HG02642 (cell line): ENCODE measurements around the gene TUBGCP4.

Source experiments
- ATAC-seq: cut with Tn5 transposase; IDR thresholded peaks from one replicate; pipeline ENCODE4 v1.9.1; 2021; ENCODE audit warnings: mild to moderate bottlenecking; ENCODE audit not compliant: unreplicated experiment, poor library complexity

The TUBGCP4 gene, protein sequence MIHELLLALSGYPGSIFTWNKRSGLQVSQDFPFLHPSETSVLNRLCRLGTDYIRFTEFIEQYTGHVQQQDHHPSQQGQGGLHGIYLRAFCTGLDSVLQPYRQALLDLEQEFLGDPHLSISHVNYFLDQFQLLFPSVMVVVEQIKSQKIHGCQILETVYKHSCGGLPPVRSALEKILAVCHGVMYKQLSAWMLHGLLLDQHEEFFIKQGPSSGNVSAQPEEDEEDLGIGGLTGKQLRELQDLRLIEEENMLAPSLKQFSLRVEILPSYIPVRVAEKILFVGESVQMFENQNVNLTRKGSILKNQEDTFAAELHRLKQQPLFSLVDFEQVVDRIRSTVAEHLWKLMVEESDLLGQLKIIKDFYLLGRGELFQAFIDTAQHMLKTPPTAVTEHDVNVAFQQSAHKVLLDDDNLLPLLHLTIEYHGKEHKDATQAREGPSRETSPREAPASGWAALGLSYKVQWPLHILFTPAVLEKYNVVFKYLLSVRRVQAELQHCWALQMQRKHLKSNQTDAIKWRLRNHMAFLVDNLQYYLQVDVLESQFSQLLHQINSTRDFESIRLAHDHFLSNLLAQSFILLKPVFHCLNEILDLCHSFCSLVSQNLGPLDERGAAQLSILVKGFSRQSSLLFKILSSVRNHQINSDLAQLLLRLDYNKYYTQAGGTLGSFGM

DNA sequence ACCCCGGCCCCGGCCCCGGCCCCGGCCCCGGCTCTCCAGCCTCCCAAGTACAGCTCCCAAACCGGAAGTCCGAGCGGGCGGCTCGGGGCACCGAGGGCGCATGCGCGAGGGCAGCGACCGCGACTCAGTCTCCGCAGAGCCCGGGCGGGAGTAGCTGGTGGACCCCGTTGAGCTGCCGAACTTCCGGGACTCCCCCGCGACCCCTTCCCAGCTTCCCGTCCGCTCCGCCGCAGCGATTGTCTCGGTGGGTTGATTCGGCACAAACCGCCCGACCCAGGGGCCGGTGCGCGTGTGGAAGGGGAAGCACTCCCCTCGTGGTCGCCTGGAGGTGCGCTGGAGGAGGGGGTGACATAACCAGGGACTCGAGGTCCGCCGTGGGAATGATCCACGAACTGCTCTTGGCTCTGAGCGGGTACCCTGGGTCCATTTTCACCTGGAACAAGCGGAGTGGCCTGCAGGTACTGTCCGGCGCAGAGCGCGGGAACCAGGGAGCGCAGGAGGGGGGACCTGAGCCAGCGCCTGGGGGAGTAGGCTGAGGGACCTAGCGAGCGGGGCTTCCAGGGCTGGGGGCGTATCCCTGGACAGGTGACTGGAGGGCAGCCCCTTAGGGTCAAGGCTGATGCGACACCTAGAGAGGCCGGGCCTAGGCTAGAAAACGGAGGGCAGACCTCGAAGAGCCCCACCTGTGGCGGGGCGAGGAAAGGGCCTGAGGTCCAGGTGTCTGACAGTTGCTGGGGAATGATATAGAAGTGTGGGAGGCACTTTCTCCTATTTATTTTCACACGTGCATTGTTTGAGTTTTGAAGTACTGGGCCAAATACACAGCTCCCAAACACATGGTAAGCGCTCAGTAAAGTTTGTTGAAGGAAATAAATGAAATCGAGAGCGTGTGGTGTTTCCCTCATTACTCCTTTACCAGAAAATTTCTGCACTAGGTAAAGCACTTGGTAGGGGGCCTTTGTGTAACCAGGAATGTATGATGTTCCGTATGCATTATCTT, at the start of gene TUBGCP4, which contains the start of gene ZSCAN29:
Gene TUBGCP4, plus strand, starts transcription at position 127 of the 1,000 bp plus-strand sequence. Its CDS starts 254 bp downstream, at position 381.
Gene ZSCAN29, minus strand, starts transcription at position 69 of the 1,000 bp plus-strand sequence. CDS start 1,130 bp downstream, outside the sequence.
- peak; percentile 86 for ATAC-seq

DNA sequence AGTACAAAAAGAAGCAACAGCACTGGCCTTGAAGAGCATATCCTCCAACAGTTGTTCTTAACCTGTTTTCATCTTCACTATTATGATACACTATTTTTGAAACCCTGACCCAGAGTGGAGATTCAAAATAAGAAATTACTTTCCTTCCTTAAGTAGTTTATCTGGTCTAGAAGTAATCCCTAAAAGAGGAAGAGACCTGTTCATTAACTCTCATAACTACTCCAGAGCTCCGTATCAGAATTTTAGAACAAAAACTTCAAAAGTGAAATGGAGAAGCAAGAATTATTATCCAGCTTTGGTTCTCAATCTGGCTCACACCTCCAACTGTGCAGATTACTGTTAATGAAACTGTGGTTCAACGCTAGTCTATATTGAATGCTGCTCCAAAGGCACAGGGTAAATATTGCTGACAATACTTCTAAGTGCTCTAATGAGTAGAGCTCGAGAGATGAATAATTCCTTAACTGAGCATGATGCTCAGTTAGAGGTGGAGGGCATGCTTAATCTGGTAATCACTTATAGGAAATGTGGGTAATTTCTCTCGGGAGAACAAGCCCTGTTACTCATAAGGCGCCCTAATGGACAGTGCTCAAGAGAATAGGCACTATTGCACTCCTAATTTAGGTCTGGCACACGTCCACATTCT, 45.7 kb upstream of the TUBGCP4 start:
- no peak for ATAC-seq

DNA sequence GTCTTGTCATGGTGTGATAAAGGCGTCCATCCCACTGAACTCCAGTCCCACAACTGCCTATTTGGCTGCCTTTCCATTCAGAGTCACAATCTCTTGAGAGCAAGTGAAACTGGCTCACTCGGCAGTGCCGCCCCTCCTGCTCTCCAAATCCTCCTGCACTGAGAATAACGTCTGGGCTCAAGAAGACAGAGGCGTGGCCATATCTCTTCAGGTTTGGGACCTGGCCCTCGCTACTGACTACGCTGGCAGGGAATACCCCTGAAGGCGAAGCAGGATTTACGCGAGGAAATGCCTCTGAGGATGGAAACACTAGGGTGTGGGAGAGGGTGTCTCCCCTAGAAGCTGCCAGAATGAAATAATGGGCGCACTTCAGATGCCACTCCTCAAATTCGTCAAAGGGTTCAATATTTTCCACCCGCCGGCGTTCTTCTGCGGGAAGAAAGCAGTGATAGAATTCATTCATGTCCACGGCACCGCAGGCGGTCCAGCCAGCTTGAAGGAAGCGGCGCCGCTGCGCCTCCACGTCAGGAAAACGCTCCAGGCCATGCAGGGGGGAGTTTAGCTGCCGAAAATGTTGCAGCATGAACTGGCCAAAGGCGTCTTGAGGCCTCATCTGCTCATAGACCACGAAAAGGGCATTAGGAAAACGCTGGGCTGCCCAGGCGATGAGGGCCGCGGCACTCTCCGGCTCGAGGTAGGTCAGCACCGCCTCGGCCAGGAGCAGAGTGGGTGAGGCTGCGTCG, 41.5 kb upstream of the TUBGCP4 start:
- no peak for ATAC-seq

DNA sequence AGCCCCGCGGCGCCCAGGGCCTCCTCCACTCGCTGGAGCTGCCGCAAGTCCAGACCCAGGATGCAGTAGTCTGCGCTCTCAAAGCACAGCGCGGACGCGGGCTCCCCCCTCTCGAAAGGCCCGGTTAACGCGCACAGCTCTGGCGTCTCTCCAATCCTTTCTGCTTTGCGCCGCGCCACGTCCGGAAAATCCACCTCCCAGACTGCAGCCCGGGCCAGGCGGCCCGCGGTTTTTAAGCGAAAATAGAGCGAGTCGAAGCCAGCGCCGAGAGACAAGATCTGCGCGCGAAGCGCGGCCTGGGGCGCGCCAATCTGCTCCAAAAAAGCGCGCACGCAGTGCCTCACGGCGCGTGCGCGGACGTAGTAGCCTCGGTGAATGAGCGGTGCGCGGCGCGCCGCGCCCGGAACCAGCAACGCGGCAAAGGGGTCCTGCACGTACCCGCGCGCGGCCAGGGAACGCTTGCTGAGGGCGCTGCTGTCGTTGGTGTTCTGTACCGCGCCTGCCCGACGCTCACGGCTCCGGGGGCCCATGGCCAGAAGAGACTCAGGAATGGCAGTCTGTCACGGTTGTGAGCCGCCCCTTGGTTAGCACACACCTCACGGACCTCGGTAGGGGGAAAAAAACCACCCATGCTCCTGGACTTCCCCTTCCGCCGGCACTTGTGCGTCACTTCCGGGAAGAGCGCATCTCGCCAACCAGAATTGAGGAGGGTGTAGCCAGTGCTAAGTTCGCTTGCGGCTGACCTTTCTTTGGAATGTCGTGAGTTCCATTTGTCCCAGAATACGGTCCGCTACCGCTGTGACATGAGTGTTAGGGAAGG, 40.7 kb upstream of the TUBGCP4 start, which contains the start of gene LCMT2:
Gene LCMT2, minus strand, starts transcription at position 614 of the 820 bp plus-strand sequence. Its CDS starts 84 bp downstream, at position 530.
- ATAC-seq, result peak; percentile 91

DNA sequence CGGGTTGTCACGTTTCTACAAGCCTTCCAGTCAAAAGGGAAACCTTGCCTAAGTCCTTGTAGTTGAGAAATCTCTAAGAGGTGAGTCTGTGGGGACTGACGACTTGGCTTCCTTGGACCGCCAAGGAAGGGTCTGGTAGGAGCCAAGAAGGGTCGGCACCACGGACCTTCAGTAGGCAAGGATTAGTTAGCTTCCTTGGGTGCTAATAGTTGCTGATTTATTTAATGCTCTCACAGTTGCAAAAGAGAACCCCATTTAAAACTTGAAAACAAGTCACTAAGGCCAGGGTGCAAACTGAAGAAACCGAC, 40.2 kb upstream of the TUBGCP4 start:
- peak; percentile 23 for ATAC-seq

DNA sequence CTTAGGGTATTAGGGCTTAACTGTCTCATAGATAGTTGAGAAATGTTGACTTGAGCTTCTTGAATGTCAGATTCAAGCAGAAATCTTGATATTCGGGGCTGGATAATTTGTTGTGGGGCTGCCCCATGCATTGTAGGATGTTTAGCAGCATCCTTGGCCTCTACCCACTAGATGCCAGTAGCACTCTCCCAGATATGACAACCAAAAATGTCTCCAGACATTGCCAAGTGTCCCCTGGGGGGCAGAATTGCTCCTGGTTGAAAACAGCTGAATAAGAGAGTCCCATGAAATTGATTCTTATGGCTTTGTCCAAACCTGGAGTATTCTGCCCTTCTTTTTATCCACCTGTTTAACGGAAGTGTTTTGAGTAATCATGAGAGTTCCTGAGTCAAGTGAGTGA, 24.6 kb upstream of the TUBGCP4 start:
- no peak for ATAC-seq

DNA sequence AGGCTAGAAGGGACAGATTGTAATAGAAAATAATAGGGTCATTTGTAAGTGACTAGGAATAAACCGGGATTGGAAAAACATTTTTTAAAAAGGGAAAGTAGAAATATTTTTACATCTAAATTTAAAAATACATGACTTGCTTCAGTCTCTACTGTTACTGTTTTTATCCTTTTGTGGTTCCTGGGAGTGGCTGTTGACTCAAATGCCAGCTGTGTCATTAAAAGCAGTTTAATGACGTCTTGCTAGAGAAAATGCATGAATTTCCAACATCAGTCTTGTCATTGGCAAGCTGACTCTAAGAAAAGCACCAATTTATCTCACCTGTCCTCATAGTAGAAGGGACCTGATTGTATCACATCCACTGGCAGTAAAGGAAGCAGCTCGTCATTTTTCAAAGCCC, 23.8 kb upstream of the TUBGCP4 start:
- no peak for ATAC-seq

DNA sequence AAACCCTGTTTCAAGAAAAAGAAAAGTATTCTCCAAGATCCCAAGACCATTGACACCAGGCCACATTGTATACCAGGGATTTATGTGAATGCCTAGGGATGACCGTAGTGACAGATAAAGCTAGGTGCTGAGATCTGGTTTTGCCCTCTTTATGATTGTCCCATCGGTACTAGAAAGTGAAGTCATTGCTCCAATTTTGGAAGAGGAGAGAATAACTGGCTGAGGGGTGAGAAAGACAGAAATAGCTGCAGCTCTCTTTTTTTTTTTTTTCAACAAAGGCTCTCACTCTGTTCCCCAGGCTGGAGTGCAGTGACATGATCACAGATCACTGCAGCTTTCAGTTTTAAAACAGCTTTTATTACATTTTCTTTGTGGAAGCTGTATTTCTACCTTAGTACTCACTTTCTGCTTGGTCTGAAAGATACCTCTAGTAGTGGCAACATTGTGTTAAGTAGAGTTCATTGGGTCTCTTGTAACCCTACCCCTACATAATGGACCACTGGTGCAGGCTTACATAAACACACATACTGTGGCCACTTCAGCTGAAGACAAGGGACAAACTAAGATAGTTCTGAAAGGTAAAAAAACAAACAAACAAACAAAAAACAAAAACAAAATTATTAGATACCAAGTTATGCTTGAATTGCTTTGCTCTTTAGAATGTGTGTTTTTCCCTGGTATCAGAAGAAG, 18.1 kb upstream of the TUBGCP4 start:
- ATAC-seq, result no peak

DNA sequence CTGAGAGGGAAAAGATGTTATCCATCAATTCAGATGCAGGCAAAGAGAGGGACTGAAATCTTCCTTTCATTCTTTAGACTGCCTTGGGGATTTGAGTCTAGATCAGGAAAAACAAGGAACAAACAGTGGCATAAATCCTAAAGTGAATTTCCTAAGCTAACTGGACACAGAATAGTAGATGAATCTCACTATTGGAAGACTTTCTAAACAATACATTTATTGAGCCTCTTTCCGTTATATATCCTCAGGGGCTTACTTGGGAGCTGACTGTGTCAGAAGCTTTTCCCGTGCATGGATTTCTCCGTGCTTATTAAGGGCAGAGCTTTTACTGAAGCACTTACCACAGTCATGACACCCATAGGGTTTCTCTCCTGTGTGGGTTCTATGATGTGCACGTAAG, 10.1 kb upstream of the TUBGCP4 start:
- ATAC-seq, result no peak

DNA sequence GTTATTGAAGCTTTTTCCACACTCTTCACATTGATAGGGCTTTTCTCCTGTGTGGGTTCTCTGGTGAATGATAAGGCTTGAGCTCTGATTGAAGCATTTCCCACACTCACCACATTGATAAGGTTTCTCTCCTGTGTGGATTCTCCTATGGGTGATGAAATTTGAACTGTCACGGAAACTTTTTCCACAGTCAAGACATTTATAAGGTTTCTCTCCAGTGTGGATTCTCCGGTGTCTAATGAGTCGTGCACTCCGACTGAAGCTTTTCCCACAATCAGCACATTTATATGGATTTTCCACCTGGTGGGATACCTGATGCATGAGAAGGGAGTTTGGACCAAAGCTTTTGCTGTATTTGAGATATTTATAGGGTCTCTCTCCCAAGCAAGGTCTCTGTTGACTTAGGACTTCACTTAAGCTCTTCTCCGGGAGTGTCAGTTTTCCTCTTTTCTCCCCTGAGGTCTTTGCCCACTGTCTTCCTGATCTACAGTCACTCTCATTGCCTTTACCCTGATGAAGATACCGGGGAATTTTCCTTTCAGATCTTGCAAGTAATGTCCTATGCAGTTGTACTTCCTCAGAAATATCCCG, 9.5 kb upstream of the TUBGCP4 start:
- ATAC-seq, result no peak

DNA sequence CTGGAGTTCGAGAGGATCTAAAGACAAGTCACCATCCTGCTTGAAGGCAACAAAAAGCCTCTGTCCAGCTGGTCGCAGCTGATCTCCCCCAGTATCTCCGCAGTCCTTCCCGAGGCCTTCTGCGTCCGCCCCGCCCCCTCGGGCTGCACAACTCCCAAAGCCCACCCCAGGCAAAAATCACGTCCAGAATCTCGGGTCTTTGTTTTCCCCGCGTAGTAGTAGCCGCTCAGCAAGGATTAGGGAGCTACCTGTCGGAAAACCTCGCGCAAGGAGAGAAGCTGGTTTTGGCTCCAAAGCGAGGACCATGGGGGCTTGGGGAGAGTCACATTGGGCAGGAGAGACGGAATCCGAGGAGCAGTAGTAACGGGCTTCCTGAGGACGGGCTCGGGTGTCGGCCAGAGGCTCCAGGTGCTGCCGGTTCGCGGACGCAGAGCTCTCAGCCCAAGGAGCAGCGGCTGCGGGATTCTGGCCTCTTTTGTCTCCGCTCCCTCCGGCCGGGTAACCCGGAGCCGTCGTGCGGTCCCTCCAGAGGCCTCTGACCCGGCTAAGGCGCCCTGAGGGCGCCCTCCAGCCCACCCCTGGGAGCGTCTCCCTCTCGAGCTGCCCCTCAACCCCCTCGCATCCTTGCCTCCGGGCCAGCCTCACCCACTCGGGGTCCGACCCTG, 459 bp upstream of the TUBGCP4 start:
- ATAC-seq, result no peak

DNA sequence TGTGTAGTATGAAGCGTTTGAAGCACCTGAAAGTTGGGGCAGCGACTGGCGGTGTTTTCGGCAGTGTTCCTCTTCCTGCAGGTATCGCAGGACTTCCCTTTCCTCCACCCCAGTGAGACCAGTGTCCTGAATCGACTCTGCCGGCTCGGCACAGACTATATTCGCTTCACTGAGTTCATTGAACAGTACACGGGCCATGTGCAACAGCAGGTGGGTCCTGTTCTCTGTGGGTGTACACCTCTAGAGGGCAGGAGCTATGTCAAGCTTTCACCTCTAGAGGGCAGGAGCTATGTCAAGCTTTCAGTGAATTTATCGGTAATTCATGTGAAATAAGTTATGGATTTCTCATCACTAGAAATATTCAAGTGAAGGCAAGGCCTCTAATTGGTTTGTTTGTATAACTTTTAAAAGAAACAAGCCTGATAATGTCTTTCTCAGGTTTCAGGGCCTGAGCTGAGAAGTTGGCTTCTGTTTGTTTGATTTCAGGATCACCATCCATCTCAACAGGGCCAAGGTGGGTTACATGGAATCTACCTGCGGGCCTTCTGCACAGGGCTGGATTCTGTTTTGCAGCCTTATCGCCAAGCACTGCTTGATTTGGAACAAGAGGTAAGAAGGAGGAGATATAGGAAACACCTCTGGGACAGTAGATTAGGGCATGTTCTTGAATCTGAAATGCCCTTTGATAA, 5.3 kb downstream of the TUBGCP4 start:
- ATAC-seq, result no peak

DNA sequence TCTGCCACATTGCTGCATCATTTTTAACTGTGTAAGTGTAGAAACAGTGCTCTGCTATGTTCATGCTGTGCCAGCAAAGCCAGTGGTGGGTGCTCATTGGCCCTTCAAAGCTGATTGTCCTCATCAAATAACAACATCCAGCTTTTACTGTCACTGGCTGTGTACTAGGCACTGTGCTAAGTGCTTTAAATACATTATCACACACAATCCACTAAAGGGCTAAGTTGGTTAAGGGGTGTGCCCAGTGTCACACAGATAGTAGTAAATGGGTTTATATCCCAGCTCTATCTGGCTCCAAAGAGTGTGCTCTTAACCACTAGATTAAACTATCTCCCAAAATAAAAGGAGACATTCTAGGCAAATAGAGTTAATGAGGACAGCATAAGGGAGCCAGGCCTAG, 7.7 kb downstream of the TUBGCP4 start:
- ATAC-seq, result no peak

DNA sequence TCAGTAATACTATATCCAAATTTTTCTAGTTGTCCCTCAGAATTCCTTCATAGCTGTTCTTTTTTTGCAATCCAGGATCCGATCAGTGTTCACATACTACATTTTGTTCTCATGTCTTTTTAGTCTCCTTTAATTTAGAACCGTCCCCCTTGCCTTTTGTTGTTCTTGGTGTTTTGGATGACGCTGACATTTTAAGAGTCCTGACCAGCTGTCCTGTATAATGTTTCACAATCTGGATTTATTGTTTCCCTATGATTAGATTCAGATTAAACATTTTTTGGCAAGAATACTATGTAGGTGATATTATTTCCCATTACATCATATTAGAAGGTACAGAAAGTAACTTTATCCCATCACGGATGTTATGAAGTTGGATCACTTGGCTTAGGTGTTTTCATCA, 11.4 kb downstream of the TUBGCP4 start:
- ATAC-seq, result no peak

DNA sequence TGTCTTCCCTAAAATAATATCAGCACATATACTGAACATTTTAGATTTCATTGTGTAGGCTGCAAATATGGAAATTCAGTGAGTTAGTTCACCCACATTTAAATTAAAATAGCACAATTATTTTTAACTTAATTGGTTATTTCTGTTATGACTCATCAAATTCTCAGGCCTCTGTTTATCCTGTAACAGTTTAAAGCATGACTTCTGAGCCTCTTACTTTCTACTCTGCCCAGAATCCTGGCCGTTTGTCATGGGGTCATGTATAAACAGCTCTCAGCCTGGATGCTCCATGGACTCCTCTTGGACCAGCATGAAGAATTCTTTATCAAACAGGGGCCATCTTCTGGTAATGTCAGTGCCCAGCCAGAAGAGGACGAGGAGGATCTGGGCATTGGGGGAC, 12.2 kb downstream of the TUBGCP4 start:
- ATAC-seq, result no peak

DNA sequence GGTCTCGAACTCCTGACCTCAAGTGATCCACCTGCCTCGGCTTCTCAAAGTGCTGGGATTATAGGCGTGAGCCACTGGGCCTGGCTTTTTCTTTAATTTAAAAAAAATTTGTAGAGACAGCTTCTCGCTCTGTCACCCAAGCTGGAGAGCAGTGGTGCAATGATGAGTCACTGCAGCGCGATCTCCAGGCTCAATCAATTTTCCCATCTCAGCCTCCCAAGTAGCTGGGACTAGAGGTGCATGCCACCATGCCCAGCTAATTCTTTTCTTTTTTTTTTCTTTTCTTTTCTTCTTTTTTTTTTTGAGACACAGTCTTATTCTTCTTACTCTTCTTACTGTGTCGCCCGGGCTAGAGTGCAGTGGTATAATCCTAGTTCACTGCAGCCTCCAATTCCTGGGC, 19.8 kb downstream of the TUBGCP4 start:
- ATAC-seq, result no peak
